Fibroblast of villous mesenchyme (primary cell): ENCODE results near the gene PLB1. TPM values are rescaled to one million over a fixed set of nuclear protein-coding genes. Genes with fewer than 3 reads are reported as not detected.

Source experiments
- DNase-seq: peaks from one replicate; pipeline ENCODE4 v3.0.0-alpha.2; 2010; ENCODE audit warnings: low read depth
- H3K4me3 ChIP-seq: 2 replicates; pipeline ENCODE4 v1.5.1; 2011; ENCODE audit warnings: low read depth, mild to moderate bottlenecking, low read length
- total RNA-seq: library from RNA; depleted of rRNA; stranded (reverse); fragments of >200 nt; gene quantifications from 2 replicates; pipeline ENCODE4 v1.2.3, GENCODE V29; 2012
- TF ChIP-seq, protein P1 (sequence below): IDR thresholded peaks from 2 replicates; pipeline ENCODE4 v1.5.1; 2012; ENCODE audit warnings: low read depth, mild to moderate bottlenecking, low read length; ENCODE audit not compliant: insufficient read depth

PLB1 gene
- total RNA-seq, 1 donor: 3.0 TPM

DNA sequence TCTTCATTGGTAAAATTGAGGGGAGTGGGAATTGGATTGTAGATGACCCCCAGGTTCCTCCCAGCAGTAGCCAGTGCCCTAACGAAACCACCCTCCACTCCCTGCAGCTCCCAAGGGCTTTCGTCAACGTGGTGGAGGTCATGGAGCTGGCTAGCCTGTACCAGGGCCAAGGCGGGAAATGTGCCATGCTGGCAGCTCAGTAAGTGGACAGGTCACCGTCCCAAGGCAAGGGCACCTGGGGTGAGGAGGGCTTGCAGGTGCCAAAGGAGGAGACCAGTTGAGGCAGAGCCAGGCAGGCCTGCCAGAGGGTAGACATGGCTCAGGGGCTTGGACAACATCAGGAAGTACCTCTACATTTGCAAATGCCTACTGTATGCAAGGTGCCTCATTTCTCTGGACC, 133.1 kb downstream of the PLB1 start:
- H3K4me3 ChIP-seq: no peak overlapping the region
- TF ChIP-seq, protein P1, sequence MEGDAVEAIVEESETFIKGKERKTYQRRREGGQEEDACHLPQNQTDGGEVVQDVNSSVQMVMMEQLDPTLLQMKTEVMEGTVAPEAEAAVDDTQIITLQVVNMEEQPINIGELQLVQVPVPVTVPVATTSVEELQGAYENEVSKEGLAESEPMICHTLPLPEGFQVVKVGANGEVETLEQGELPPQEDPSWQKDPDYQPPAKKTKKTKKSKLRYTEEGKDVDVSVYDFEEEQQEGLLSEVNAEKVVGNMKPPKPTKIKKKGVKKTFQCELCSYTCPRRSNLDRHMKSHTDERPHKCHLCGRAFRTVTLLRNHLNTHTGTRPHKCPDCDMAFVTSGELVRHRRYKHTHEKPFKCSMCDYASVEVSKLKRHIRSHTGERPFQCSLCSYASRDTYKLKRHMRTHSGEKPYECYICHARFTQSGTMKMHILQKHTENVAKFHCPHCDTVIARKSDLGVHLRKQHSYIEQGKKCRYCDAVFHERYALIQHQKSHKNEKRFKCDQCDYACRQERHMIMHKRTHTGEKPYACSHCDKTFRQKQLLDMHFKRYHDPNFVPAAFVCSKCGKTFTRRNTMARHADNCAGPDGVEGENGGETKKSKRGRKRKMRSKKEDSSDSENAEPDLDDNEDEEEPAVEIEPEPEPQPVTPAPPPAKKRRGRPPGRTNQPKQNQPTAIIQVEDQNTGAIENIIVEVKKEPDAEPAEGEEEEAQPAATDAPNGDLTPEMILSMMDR: no peak
- DNase-seq: no peak

DNA sequence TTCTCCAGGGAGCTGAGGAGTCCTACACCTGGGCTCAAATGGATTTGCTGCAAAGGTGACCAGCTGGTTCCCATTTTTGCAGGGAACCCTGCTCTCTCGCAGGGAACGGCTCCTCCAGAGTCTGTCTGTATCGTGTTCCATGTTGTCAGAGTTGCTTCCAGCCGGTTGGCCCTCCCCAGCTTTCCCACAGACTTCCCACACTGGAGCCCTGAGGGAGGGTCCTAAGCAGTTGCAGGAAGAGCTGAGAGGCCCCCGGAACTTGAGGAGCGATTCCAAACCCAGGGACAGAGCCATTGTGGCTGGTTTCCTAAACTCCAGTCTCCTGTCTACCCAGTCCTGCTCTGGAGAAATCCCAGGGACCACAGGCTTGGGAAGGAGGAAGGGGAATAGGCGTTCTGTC, 134.1 kb downstream of the PLB1 start:
- H3K4me3 ChIP-seq: no peak overlapping the region
- TF ChIP-seq, protein P1: no peak
- DNase-seq: no peak

DNA sequence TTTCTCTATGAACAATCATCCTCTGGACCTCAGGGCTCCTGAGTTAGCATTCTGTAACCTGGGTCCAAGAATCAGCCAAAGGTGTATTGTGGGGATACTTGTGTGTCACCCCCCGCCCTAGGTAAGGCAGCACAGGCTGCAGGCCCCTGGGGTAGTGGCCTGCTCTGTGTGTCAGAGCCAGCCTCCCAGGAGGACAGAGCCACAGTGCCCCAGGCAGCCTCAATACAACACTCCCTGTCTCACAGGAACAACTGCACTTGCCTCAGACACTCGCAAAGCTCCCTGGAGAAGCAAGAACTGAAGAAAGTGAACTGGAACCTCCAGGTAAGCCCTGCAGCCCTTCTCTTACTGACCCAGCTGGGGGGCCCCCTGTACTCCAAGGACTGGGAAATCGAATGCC, 134.5 kb downstream of the PLB1 start:
- TF ChIP-seq, protein P1: no peak
- no peak for DNase-seq
- no peak overlapping the region for H3K4me3 ChIP-seq

DNA sequence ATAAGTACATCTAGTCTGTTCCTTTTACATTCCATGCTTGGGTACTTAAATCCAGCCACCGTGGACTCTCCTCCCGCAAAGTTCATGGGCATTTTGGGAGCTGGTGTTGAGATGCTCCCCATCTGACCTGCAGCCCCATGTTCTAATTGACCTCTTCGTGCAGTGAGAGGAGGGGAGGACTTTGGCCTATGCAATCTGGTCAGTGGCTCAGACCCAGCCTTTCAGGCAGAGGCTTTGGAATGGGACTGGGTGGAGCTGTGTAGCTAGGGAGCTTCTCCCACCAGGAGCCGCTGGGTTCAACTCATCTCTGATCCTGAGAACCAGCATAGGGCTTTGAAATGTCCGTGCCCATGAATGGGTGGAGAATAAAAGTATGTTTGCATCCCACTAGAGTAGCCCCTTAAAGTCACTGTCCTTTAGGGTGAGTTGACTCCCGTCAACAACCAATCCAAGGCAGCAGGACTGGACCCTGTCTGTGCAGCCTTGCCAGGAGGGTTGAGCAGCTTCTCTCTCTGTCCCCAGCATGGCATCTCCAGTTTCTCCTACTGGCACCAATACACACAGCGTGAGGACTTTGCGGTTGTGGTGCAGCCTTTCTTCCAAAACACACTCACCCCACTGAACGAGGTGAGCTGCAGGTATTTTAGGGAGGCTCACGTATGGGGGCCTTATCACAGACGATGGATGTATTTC, 135.8 kb downstream of the PLB1 start:
- TF ChIP-seq, protein P1: no peak
- H3K4me3 ChIP-seq: no peak overlapping the region
- DNase-seq: no peak

DNA sequence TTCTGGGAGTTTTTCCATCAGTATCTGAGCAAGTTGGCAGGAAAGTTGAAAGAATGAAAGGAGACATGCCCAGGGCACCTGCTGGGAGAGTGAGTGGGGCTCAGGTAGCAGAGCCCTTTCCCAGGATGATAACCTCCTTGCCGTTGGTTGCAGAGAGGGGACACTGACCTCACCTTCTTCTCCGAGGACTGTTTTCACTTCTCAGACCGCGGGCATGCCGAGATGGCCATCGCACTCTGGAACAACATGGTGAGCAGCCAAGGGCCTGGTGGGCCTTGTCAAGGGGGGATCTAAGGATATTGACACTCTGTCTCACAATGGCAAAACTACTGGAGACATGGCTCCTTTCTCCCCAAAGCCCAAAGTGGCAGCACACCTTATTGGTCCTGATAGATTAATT, 136.9 kb downstream of the PLB1 start:
- TF ChIP-seq, protein P1: no peak
- DNase-seq: no peak

DNA sequence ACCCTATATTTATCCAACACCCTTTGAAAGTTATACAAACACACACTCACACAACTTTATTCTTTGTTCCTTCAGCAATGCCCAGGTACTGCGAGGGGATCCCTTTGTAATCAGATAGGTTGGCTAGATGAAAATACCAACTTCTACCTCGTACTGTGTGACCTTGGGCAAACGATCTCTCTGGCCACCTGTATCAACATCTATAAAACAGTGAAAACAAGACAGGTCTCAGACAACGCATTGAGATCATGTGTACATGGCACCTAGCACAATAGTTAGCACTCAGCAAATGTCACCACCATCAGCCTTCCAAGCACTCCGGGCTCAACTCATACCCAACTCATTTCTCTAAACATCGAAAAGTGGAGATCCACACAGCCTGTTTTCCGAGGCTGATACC, 137.3 kb downstream of the PLB1 start:
- DNase-seq: no peak

More for the DNA sequence above, 136.9 kb downstream of the PLB1 start:
- H3K4me3 ChIP-seq: no peak overlapping the region

More for the DNA sequence above, 137.3 kb downstream of the PLB1 start:
- TF ChIP-seq, protein P1: no peak
- no peak overlapping the region for H3K4me3 ChIP-seq
